ENCODE data around the gene CETN3. TPM values are rescaled to one million over a fixed set of nuclear protein-coding genes. Genes with fewer than 3 reads are reported as not detected.

CETN3 gene
- total and polyA plus RNA-seq, 9 of the 15 experiments (the other 6 are each of a cell fraction or from before 2014, with no cell fraction given): 43.3 to 113 (median 82.4) TPM

GRCh38 chr5:90409318-90410177, at the start of gene CETN3 (continued):
- TF ChIP-seq SMC3 (conservative IDR thresholded peaks at IDR 0.05; ENCODE audit: insufficient read depth, low read depth, low read length) (no peak), ATF7 (IDR thresholded peaks at IDR 0.05) (peak; percentile 34; the same call in 1 of the 2 replicates), PHF21A (IDR thresholded peaks at IDR 0.05; ENCODE audit: borderline replicate concordance, low read depth) (0 out of 2 replicates have a peak, but pooled peaks have one; percentile 30), ZNF134 (CRISPR knock-in tag; conservative IDR thresholded peaks at IDR 0.05) (no peak), CREB5 (CRISPR knock-in tag; IDR thresholded peaks at IDR 0.05) (peak; percentile 29; the same call in 1 of the 2 replicates), ELF4 (CRISPR knock-in tag; IDR thresholded peaks at IDR 0.05) (peak; percentile 74; the same call in 1 of the 2 replicates), SMARCA4 (IDR thresholded peaks at IDR 0.05) (peak; percentile 17; the same call in 1 of the 2 replicates), BMI1 (IDR thresholded peaks at IDR 0.05; ENCODE audit: low read length) (peak; percentile 23; the same call in 1 of the 2 replicates), CTBP1 (IDR thresholded peaks at IDR 0.05; ENCODE audit: borderline replicate concordance) (peak; percentile 25; the same call in 1 of the 2 replicates), POLR3A (IDR thresholded peaks at IDR 0.05; ENCODE audit: borderline replicate concordance, extremely low read depth, insufficient read depth, insufficient read length) (no peak), ZNF41 (CRISPR knock-in tag; conservative IDR thresholded peaks at IDR 0.05) (peak; percentile 56; the same call in 1 of the 2 replicates), THAP12 (CRISPR knock-in tag; IDR thresholded peaks at IDR 0.05) (peak; percentile 56; the same call in 1 of the 2 replicates), HNRNPH1 (optimal IDR thresholded peaks at IDR 0.05; ENCODE audit: low read depth, low read length) (no peak), NFXL1 (CRISPR knock-in tag; IDR thresholded peaks at IDR 0.05) (0 out of 2 replicates have a peak, but pooled peaks have one; percentile 38), XRCC4 (IDR thresholded peaks at IDR 0.05; ENCODE audit: extremely low read depth, insufficient read depth, insufficient read length) (no peak), ZNF696 (CRISPR knock-in tag; conservative IDR thresholded peaks at IDR 0.05) (no peak), ARID1B (IDR thresholded peaks at IDR 0.05) (0 out of 2 replicates have a peak, but pooled peaks have one; percentile 36), MEF2A (IDR thresholded peaks at IDR 0.05; ENCODE audit: control insufficient read depth, low read depth, low read length) (no peak), MAZ (CRISPR knock-in tag; conservative IDR thresholded peaks at IDR 0.05 in 1 of 2, IDR thresholded peaks at IDR 0.05 in 1 of 2) (peak; percentile 42 to 53)

All from K562 (cell line).